IPS-NIHi7 (cell line): ENCODE measurements around the gene IKZF1.
A peak's percentile ranks its signal among the peaks of the same experiment; 100 is the strongest.

Experiments used
- DNase-seq: peaks from one replicate; pipeline ENCODE4 v3.0.0; 2012; ENCODE audit warnings: mixed read lengths; ENCODE audit errors: extremely low spot score

The IKZF1 gene

GRCh38 chr7:50308532-50309385 lies 4.2 kb downstream of the IKZF1 start:
- DNase-seq = no peak

- no peak for DNase-seq
Measured at GRCh38 chr7:50309721-50310120, 5.2 kb downstream of the IKZF1 start.

GRCh38 chr7:50310361-50310760 lies 5.8 kb downstream of the IKZF1 start:
- no peak for DNase-seq

GRCh38 chr7:50310956-50311355 lies 6.4 kb downstream of the IKZF1 start:
- no peak for DNase-seq

GRCh38 chr7:50312250-50313162 lies 8.0 kb downstream of the IKZF1 start:
- no peak for DNase-seq

- peak; percentile 19 for DNase-seq
Measured at GRCh38 chr7:50314836-50315592, 10.5 kb downstream of the IKZF1 start.

- DNase-seq = no peak
Measured at GRCh38 chr7:50315739-50316671, 11.5 kb downstream of the IKZF1 start.

- DNase-seq = no peak
Measured at GRCh38 chr7:50317221-50317678, 12.7 kb downstream of the IKZF1 start.

- DNase-seq = no peak
Measured at GRCh38 chr7:50317697-50318669, 13.5 kb downstream of the IKZF1 start.

- no peak for DNase-seq
Measured at GRCh38 chr7:50321487-50322067, 17.1 kb downstream of the IKZF1 start.

- no peak for DNase-seq
Measured at GRCh38 chr7:50324113-50324512, 19.6 kb downstream of the IKZF1 start.

- DNase-seq = no peak
Measured at GRCh38 chr7:50327443-50327842, 22.9 kb downstream of the IKZF1 start.

- DNase-seq = no peak
Measured at GRCh38 chr7:50329775-50330174, 25.3 kb downstream of the IKZF1 start.

- no peak for DNase-seq
Measured at GRCh38 chr7:50330254-50330653, 25.7 kb downstream of the IKZF1 start.

GRCh38 chr7:50330696-50331095 lies 26.2 kb downstream of the IKZF1 start:
- no peak for DNase-seq

GRCh38 chr7:50331564-50332208 lies 27.2 kb downstream of the IKZF1 start:
- DNase-seq = no peak

- no peak for DNase-seq
Measured at GRCh38 chr7:50332241-50333165, 28.0 kb downstream of the IKZF1 start.
